Measurements from ENCODE around the gene CTNNA3. TPM values are rescaled to one million over a fixed set of nuclear protein-coding genes. Genes with fewer than 3 reads are reported as not detected.

Gene CTNNA3
- total and polyA plus RNA-seq, 7 donors = under 0.01 to 4.6 (median 2.4) TPM; not detected in 1

- Histone ChIP-seq H3K27ac (no peak overlapping the region), H3K27me3 (no peaks in the 10 kb centered on the region), H3K4me1 (no peaks in the 10 kb centered on the region), H3K9me3 (no peaks in the 10 kb centered on the region), H3K4me3 (no peak overlapping the region), H3K36me3 (no peaks in the 10 kb centered on the region)
- no peak for DNase-seq
- TF ChIP-seq POLR2AphosphoS5 (IDR thresholded peaks at IDR 0.05) = no peak
- TF ChIP-seq POLR2A (IDR thresholded peaks at IDR 0.05) = no peak
- no peak for TF ChIP-seq CTCF (IDR thresholded peaks at IDR 0.05)
- no peak for TF ChIP-seq EP300 (IDR thresholded peaks at IDR 0.05)
- WGBS, 2 donors = 84 to 87% methylated on average over 3 of the region's 3 CpGs
- intact Hi-C loops (cut with DNase I) = no loop called here
Observed at GRCh38 chr10:65893676-65894075, 1802.3 kb downstream of the CTNNA3 start.

GRCh38 chr10:65892284-65892683, 1803.7 kb downstream of the CTNNA3 start:
- H3K36me3 ChIP-seq = no peaks in the 10 kb centered on the region
- no peak for DNase-seq
- no peaks in the 10 kb centered on the region for H3K27me3 ChIP-seq
- H3K9me3 ChIP-seq = peaks cover 0 to 4% (median 0%) of the 10 kb centered on the region in 4 donors
- 69 to 76% methylated on average over 3 of the region's 3 CpGs for WGBS, 2 donors
- TF ChIP-seq POLR2A (IDR thresholded peaks at IDR 0.05) (no peak), EP300 (IDR thresholded peaks at IDR 0.05) (no peak), POLR2AphosphoS5 (IDR thresholded peaks at IDR 0.05) (no peak), CTCF (IDR thresholded peaks at IDR 0.05) (no peak)
- H3K27ac ChIP-seq = no peak overlapping the region
- no peaks in the 10 kb centered on the region for H3K4me1 ChIP-seq
- H3K4me3 ChIP-seq = no peak overlapping the region
- intact Hi-C loops (cut with DNase I) = no loop called here

DNA sequence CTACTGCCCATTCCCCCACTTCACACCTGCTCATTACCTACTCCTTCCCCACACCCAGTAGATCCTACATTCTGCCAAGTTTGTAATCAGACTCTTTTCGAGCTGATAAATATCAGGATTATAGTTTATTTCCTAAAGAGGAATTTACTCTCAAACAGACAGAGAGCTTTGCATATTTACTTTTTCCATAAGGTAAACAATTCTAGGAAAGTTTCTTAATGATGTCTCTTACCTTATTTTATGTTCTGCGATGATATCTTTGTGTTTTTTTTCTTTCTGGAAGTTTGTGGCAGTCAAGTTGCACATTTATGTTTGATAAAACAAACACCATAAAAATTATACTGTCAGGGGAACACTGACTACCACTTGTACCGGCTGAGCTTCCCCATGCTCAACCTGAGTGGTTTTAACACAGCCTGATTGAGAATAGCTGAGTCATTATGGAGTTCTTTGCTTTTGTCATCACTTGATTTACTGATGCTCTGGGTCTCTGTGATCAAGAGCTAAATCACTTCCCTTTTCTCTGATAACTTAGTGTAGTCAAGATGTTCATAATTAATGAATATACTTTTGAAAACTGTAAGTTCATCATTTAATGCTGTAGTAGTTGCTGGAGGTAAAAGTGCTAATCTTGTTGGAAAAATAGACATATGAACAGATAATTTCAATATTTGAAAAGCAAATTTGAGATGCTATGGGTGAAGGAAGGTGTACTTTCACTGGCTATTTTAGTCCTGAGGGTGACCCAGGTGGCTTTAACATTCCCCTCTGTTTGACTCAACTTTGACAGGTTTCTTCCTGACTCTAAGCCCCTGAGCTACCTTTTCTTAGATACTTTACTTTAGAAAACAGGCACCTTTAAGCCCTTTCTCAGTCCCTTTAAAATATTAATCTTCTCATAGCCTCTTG, 1804.7 kb downstream of the CTNNA3 start:
- H3K27ac ChIP-seq = no peak overlapping the region
- H3K36me3 ChIP-seq = no peaks in the 10 kb centered on the region
- no peak for DNase-seq
- peaks cover 0 to 5% (median 0%) of the 10 kb centered on the region in 4 donors for H3K9me3 ChIP-seq
- 4 to 9% methylated on average over 3 of the region's 3 CpGs for WGBS, 2 donors
- intact Hi-C loops (cut with DNase I) = no loop called here
- no peaks in the 10 kb centered on the region for H3K27me3 ChIP-seq
- TF ChIP-seq EP300 (IDR thresholded peaks at IDR 0.05) (no peak), CTCF (IDR thresholded peaks at IDR 0.05) (no peak), POLR2AphosphoS5 (IDR thresholded peaks at IDR 0.05) (no peak), POLR2A (IDR thresholded peaks at IDR 0.05) (no peak)
- H3K4me3 ChIP-seq = no peak overlapping the region
- no peaks in the 10 kb centered on the region for H3K4me1 ChIP-seq

- no peak overlapping the region for H3K4me3 ChIP-seq
- no peaks in the 10 kb centered on the region for H3K4me1 ChIP-seq
- no peaks in the 10 kb centered on the region for H3K27me3 ChIP-seq
- no peaks in the 10 kb centered on the region for H3K36me3 ChIP-seq
- no peak overlapping the region for H3K27ac ChIP-seq
- DNase-seq = no peak
- TF ChIP-seq EP300 (IDR thresholded peaks at IDR 0.05) (no peak), CTCF (IDR thresholded peaks at IDR 0.05) (no peak), POLR2A (IDR thresholded peaks at IDR 0.05) (no peak), POLR2AphosphoS5 (IDR thresholded peaks at IDR 0.05) (no peak)
- no peaks in the 10 kb centered on the region for H3K9me3 ChIP-seq
- intact Hi-C loops (cut with DNase I) = no loop called here
Observed at GRCh38 chr10:65864529-65864928, 1831.5 kb downstream of the CTNNA3 start.
